Urinary bladder (tissue), 4 donors: ENCODE data around the gene NEK1. TPM values are rescaled to one million over a fixed set of nuclear protein-coding genes. Genes with fewer than 3 reads are reported as not detected.
A peak's percentile ranks its signal among the peaks of the same experiment; 100 is the strongest.

Experiments used
- DNase-seq: peaks from one replicate; pipeline ENCODE4 v3.0.0-alpha.2; 2015; ENCODE audit errors: extremely low spot score
- H3K27ac ChIP-seq: one replicate; pipeline ENCODE4 v1.5.1; 2013; ENCODE audit warnings: low read depth, mild to moderate bottlenecking, moderate library complexity
- H3K36me3 ChIP-seq: one replicate; pipeline ENCODE4 v1.6.1; 2013; ENCODE audit warnings: mild to moderate bottlenecking, moderate library complexity; ENCODE audit not compliant: insufficient read depth
- H3K4me1 ChIP-seq: one replicate; pipeline ENCODE4 v1.6.1; 2013; ENCODE audit warnings: mild to moderate bottlenecking, moderate library complexity; ENCODE audit not compliant: insufficient read depth
- H3K4me3 ChIP-seq: one replicate; pipeline ENCODE4 v1.5.1; 2013; ENCODE audit warnings: low read depth, low read length
- WGBS: extraction: QIAGEN DNeasy Blood & Tissue Kit; methylation state at CpG from one replicate; pipeline ENCODE4 v1.1.7; 2013; 5-methylcytosine and 5-hydroxymethylcytosine counted together
- polyA plus RNA-seq: library from polyadenylated mRNA; stranded (reverse); fragments of 200-250 nt; gene quantifications from one replicate; pipeline ENCODE4 v1.2.3, GENCODE V29; 2013
- total RNA-seq: library from RNA; depleted of rRNA; stranded (reverse); fragments of >200 nt; gene quantifications from one replicate; pipeline ENCODE4 v1.2.3, GENCODE V29; 2014
- donor health status: healthy with polysubstance abuse.
- donor health status: healthy.

Gene NEK1
- total and polyA plus RNA-seq, 2 donors = 10.0 to 40.8 TPM

GRCh38 chr4:169362607-169363006, 249.8 kb downstream of the NEK1 start:
- no peak for DNase-seq
- H3K36me3 ChIP-seq = no peaks in the 10 kb centered on the region

GRCh38 chr4:169361756-169362155, 250.6 kb downstream of the NEK1 start:
- Histone ChIP-seq H3K27ac (no peak overlapping the region), H3K4me3 (no peak overlapping the region), H3K4me1 (no peaks in the 10 kb centered on the region), H3K36me3 (no peaks in the 10 kb centered on the region)
- 69% methylated on average over 3 of the region's 3 CpGs for WGBS
- DNase-seq = no peak

More at GRCh38 chr4:169362607-169363006, 249.8 kb downstream of the NEK1 start:
- WGBS = 60% methylated on average over 6 of the region's 6 CpGs
- no peak overlapping the region for H3K4me3 ChIP-seq
- no peak overlapping the region for H3K27ac ChIP-seq
- no peaks in the 10 kb centered on the region for H3K4me1 ChIP-seq

- H3K36me3 ChIP-seq = no peaks in the 10 kb centered on the region
- no peak for DNase-seq
- 87% methylated on average over 3 of the region's 3 CpGs for WGBS
- H3K27ac ChIP-seq = no peak overlapping the region
- H3K4me1 ChIP-seq = no peaks in the 10 kb centered on the region
- no peak overlapping the region for H3K4me3 ChIP-seq
Measured at GRCh38 chr4:169359961-169360360, 252.4 kb downstream of the NEK1 start.

DNA sequence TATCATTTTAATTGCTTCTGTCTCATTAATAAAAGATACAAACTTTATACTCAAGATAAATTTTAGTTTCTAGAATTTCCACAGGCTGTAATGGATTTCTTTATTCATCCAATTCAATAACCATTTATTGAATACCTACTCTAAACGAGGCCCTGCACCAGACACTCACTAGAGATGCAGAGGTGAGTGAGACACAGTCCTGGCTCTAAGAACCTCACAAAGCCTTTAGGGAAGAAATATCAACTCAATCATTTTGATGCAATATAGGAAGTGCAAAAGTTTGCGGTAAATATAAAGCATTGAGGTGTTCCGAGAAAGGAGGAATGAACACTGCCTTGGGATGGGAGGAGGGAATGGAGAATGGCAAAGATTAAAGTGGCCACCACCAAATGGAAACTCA, 260.0 kb downstream of the NEK1 start:
- H3K27ac ChIP-seq = no peak overlapping the region

DNA sequence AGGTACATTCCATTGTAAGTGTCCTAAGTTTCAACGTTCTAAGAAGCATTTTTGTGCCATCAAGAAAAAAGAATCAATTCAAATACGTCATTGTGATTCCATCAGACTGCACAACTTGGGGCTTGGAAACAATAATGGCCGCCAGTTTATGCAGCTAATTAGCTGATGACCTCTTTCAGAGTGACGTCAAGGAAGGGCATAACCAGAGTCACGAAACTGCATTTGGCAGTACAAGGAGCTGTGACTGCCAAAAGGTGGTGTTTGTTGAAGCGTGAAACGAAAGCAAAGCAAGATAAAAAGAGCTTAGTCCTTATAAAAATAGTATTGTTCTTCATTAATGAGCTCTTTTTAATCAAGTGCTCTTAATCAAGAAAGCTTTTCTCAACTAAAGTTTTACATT, 260.5 kb downstream of the NEK1 start:
- Histone ChIP-seq H3K4me3 (no peak overlapping the region), H3K27ac (no peak overlapping the region), H3K36me3 (no peaks in the 10 kb centered on the region), H3K4me1 (no peaks in the 10 kb centered on the region)
- WGBS = 61% methylated on average over 7 of the region's 7 CpGs
- DNase-seq = peak; percentile 13

More for the DNA sequence above, 260.0 kb downstream of the NEK1 start:
- no peaks in the 10 kb centered on the region for H3K4me1 ChIP-seq
- no peak for DNase-seq
- H3K36me3 ChIP-seq = no peaks in the 10 kb centered on the region
- WGBS = 86% methylated on average over 3 of the region's 3 CpGs
- no peak overlapping the region for H3K4me3 ChIP-seq

- Histone ChIP-seq H3K36me3 (no peaks in the 10 kb centered on the region), H3K27ac (no peak overlapping the region), H3K4me1 (no peaks in the 10 kb centered on the region), H3K4me3 (no peak overlapping the region)
- 82% methylated on average over 4 of the region's 4 CpGs for WGBS
- no peak for DNase-seq
Measured at GRCh38 chr4:169348541-169348940, 263.8 kb downstream of the NEK1 start.

- no peak overlapping the region for H3K27ac ChIP-seq
- no peak for DNase-seq
Measured at GRCh38 chr4:169346840-169347239, 265.5 kb downstream of the NEK1 start.

DNA sequence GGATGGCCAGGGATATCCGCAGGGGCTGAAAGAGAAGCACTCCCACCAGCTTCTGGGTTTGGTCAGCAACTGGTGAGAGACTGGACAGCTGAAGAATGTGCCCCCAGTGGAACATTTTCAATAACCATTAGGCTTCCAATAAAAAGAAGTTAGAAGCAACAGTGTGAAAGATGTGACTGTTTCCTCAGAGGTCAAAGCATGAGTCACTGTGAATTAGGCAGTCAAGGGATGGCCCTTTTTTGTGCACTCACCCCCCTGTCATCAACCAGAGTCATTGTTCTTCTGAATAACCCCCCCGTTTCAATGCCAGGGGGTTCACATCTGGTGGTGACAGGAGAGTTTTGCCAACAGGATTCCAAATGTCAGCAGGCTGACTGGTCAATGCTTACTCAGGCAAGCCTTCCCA, 267.1 kb downstream of the NEK1 start:
- no peak overlapping the region for H3K4me3 ChIP-seq
- WGBS = 63% methylated on average over 2 of the region's 2 CpGs
- no peak overlapping the region for H3K27ac ChIP-seq

More at GRCh38 chr4:169346840-169347239, 265.5 kb downstream of the NEK1 start:
- WGBS = 90% methylated on average over 14 of the region's 14 CpGs
- Histone ChIP-seq H3K36me3 (no peaks in the 10 kb centered on the region), H3K4me1 (no peaks in the 10 kb centered on the region), H3K4me3 (no peak overlapping the region)

More for the DNA sequence above, 267.1 kb downstream of the NEK1 start:
- H3K4me1 ChIP-seq = no peaks in the 10 kb centered on the region
- H3K36me3 ChIP-seq = no peaks in the 10 kb centered on the region
- DNase-seq = no peak

Other genes starting within 250 kb of the NEK1 start
- gene CLCN3, start 8.0 kb upstream of the NEK1 start, total RNA-seq = 62.8 TPM
- gene CLCN3, start 8.0 kb upstream of the NEK1 start, polyA plus RNA-seq = 17.6 TPM
- 23.4 TPM for gene HPF1, start 145.4 kb upstream of the NEK1 start, total RNA-seq
- gene HPF1, start 145.4 kb upstream of the NEK1 start, polyA plus RNA-seq = 26.3 TPM